Measurements from ENCODE around the gene SPEM3. TPM values are rescaled to one million over a fixed set of nuclear protein-coding genes. Genes with fewer than 3 reads are reported as not detected.
A peak's percentile ranks its signal among the peaks of the same experiment; 100 is the strongest.

The SPEM3 gene
- total and polyA plus RNA-seq, 2 of the 13 experiments (the other 11 are each of a cell fraction or from before 2014, with no cell fraction given), result not detected

DNA sequence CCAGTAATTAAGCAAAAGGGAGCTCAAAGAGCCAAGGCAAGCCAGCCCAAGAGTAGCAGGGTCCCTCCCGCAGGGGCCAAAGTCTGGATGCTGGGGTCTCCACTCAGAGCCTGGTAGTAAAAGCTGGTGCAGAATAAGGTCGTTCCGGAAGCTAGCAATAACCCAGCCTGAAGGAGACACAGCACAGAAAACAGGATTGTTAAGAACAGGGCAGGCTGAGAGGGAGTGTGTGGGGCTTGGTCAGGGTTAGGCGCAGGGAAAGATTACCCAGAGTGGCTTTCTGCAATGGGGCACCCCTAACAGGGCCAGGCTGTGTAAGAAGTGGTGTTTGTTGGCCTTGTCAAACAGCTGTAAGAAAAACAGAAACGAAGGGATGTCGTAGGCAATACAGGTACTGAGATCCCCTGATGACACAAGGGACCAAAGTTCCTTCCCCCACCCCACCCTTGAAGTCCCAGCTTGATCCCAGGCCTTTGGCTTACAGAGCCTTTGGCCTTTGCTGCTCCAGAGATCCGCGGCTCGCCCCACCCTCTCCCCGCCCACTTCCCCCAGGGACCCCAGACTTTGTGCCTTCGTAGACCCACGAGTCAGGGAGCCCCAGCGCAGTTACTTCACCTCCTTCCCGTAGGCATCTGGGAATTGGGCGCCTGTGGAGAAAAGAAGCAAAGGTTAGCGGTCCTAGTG, 25.5 kb upstream of the SPEM3 start (continued):
- TF ChIP-seq, protein P1, sequence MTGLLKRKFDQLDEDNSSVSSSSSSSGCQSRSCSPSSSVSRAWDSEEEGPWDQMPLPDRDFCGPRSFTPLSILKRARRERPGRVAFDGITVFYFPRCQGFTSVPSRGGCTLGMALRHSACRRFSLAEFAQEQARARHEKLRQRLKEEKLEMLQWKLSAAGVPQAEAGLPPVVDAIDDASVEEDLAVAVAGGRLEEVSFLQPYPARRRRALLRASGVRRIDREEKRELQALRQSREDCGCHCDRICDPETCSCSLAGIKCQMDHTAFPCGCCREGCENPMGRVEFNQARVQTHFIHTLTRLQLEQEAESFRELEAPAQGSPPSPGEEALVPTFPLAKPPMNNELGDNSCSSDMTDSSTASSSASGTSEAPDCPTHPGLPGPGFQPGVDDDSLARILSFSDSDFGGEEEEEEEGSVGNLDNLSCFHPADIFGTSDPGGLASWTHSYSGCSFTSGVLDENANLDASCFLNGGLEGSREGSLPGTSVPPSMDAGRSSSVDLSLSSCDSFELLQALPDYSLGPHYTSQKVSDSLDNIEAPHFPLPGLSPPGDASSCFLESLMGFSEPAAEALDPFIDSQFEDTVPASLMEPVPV (CRISPR knock-in tag; IDR thresholded peaks at IDR 0.05), result peak; percentile 28; the same call in 1 of the 2 replicates
- TF ChIP-seq MBD4 (IDR thresholded peaks at IDR 0.05; ENCODE audit: borderline replicate concordance, low read length) (no peak), ZBTB42 (CRISPR knock-in tag; IDR thresholded peaks at IDR 0.05) (0 out of 2 replicates have a peak, but pooled peaks have one; percentile 16), SALL2 (CRISPR knock-in tag; IDR thresholded peaks at IDR 0.05) (no peak), SOX6 (IDR thresholded peaks at IDR 0.05) (no peak), SOX6 (CRISPR knock-in tag; IDR thresholded peaks at IDR 0.05) (peak; percentile 7; the same call in 1 of the 2 replicates), CEBPG (CRISPR knock-in tag; IDR thresholded peaks at IDR 0.05) (peak; percentile 50), CCDC6 (CRISPR knock-in tag; IDR thresholded peaks at IDR 0.05) (peak; percentile 49; the same call in 1 of the 2 replicates), DR1 (CRISPR knock-in tag; IDR thresholded peaks at IDR 0.05) (no peak), ZNF629 (CRISPR knock-in tag; conservative IDR thresholded peaks at IDR 0.05) (peak; percentile 51; the same call in 1 of the 2 replicates), HOXA9 (CRISPR knock-in tag; IDR thresholded peaks at IDR 0.05; ENCODE audit: borderline replicate concordance) (no peak), PHF20 (CRISPR knock-in tag; IDR thresholded peaks at IDR 0.05) (peak; percentile 31; the same call in 1 of the 2 replicates), ZNF75D (CRISPR knock-in tag; IDR thresholded peaks at IDR 0.05; ENCODE audit: borderline replicate concordance) (no peak), SIN3A (IDR thresholded peaks at IDR 0.05; ENCODE audit: borderline replicate concordance, low read depth, low read length) (0 out of 2 replicates have a peak, but pooled peaks have one; percentile 58)
- TF ChIP-seq, protein P2, sequence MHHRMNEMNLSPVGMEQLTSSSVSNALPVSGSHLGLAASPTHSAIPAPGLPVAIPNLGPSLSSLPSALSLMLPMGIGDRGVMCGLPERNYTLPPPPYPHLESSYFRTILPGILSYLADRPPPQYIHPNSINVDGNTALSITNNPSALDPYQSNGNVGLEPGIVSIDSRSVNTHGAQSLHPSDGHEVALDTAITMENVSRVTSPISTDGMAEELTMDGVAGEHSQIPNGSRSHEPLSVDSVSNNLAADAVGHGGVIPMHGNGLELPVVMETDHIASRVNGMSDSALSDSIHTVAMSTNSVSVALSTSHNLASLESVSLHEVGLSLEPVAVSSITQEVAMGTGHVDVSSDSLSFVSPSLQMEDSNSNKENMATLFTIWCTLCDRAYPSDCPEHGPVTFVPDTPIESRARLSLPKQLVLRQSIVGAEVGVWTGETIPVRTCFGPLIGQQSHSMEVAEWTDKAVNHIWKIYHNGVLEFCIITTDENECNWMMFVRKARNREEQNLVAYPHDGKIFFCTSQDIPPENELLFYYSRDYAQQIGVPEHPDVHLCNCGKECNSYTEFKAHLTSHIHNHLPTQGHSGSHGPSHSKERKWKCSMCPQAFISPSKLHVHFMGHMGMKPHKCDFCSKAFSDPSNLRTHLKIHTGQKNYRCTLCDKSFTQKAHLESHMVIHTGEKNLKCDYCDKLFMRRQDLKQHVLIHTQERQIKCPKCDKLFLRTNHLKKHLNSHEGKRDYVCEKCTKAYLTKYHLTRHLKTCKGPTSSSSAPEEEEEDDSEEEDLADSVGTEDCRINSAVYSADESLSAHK (CRISPR knock-in tag; IDR thresholded peaks at IDR 0.05; ENCODE audit: borderline replicate concordance), result no peak
- TF ChIP-seq, protein P3, sequence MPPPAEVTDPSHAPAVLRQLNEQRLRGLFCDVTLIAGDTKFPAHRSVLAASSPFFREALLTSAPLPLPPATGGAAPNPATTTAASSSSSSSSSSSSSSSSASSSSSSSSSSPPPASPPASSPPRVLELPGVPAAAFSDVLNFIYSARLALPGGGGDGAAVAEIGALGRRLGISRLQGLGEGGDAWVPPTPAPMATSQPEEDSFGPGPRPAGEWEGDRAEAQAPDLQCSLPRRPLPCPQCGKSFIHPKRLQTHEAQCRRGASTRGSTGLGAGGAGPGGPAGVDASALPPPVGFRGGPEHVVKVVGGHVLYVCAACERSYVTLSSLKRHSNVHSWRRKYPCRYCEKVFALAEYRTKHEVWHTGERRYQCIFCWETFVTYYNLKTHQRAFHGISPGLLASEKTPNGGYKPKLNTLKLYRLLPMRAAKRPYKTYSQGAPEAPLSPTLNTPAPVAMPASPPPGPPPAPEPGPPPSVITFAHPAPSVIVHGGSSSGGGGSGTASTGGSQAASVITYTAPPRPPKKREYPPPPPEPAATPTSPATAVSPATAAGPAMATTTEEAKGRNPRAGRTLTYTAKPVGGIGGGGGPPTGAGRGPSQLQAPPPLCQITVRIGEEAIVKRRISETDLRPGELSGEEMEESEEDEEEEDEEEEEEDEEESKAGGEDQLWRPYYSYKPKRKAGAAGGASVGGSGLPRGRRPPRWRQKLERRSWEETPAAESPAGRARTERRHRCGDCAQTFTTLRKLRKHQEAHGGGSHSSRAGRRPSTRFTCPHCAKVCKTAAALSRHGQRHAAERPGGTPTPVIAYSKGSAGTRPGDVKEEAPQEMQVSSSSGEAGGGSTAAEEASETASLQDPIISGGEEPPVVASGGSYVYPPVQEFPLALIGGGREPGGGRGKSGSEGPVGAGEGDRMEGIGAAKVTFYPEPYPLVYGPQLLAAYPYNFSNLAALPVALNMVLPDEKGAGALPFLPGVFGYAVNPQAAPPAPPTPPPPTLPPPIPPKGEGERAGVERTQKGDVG (CRISPR knock-in tag; IDR thresholded peaks at IDR 0.05; ENCODE audit: borderline replicate concordance), result 0 out of 2 replicates have a peak, but pooled peaks have one; percentile 37
- TF ChIP-seq, protein P4, sequence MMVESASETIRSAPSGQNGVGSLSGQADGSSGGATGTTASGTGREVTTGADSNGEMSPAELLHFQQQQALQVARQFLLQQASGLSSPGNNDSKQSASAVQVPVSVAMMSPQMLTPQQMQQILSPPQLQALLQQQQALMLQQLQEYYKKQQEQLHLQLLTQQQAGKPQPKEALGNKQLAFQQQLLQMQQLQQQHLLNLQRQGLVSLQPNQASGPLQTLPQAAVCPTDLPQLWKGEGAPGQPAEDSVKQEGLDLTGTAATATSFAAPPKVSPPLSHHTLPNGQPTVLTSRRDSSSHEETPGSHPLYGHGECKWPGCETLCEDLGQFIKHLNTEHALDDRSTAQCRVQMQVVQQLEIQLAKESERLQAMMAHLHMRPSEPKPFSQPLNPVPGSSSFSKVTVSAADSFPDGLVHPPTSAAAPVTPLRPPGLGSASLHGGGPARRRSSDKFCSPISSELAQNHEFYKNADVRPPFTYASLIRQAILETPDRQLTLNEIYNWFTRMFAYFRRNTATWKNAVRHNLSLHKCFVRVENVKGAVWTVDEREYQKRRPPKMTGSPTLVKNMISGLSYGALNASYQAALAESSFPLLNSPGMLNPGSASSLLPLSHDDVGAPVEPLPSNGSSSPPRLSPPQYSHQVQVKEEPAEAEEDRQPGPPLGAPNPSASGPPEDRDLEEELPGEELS (CRISPR knock-in tag; IDR thresholded peaks at IDR 0.05), result peak; percentile 32; the same call in 1 of the 2 replicates
- TF ChIP-seq, protein P5, sequence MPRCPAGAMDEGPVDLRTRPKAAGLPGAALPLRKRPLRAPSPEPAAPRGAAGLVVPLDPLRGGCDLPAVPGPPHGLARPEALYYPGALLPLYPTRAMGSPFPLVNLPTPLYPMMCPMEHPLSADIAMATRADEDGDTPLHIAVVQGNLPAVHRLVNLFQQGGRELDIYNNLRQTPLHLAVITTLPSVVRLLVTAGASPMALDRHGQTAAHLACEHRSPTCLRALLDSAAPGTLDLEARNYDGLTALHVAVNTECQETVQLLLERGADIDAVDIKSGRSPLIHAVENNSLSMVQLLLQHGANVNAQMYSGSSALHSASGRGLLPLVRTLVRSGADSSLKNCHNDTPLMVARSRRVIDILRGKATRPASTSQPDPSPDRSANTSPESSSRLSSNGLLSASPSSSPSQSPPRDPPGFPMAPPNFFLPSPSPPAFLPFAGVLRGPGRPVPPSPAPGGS (CRISPR knock-in tag; IDR thresholded peaks at IDR 0.05), result no peak

All from HepG2 (cell line).